Transverse colon (tissue), 4 donors: Measurements from ENCODE around the gene TGFBR3L.

Source experiments
- CTCF ChIP-seq, 5 experiments: fragments of 200-600 bp in 3 of 5; fragments of 450-650 bp in 2 of 5; sonication (generic) in 3 of 5; IDR thresholded peaks; 1 replicate in 2 of 5; 2 replicates in 3 of 5; pipeline ENCODE4 v1.5.1; 2016 to 2017; ENCODE audit warnings: antibody characterized with exemption in 5 of 5, inconsistent platforms in 3 of 5, mild to moderate bottlenecking in 2 of 5, moderate library complexity in 1 of 5
- EP300 ChIP-seq: sonication (generic); formaldehyde crosslinking; IDR thresholded peaks from one replicate; pipeline ENCODE4 v1.6.1; 2017; ENCODE audit warnings: antibody characterized with exemption, low read depth
- POLR2A ChIP-seq: fragments of 450-650 bp; IDR thresholded peaks from one replicate; pipeline ENCODE4 v1.6.1; 2016; ENCODE audit warnings: antibody characterized with exemption, mild to moderate bottlenecking, moderate library complexity
- POLR2AphosphoS5 ChIP-seq, 3 donors: sonication (generic); formaldehyde crosslinking; IDR thresholded peaks; one replicate each; pipeline ENCODE4 v1.6.1; 2016; ENCODE audit warnings: antibody characterized with exemption in 3 of 3

- TF ChIP-seq CTCF (IDR thresholded peaks at IDR 0.05) (no peak), POLR2A (peak; percentile 6), POLR2AphosphoS5 (IDR thresholded peaks at IDR 0.05) (no peak), EP300 (no peak)
Measured at GRCh38 chr19:7894612-7895309, 19.9 kb upstream of the TGFBR3L start.
